Astrocyte of the cerebellum (primary cell): ENCODE data around the gene BRAT1.

Experiments used
- DNase-seq: peaks from one replicate; pipeline ENCODE4 v3.0.0-alpha.2; 2011; ENCODE audit warnings: low read depth
- H3K4me3 ChIP-seq: 2 replicates; pipeline ENCODE4 v1.5.1; 2011; ENCODE audit warnings: mild to moderate bottlenecking, low read depth, low read length, moderate library complexity
- CTCF ChIP-seq: IDR thresholded peaks from 2 replicates; pipeline ENCODE4 v1.5.1; 2012; ENCODE audit warnings: low read length, low read depth, moderate library complexity, mild to moderate bottlenecking; ENCODE audit errors: missing control alignments
- in situ Hi-C: cut with HindIII; loops from 2 replicates; pipeline ENCODE4 v1.10.0; 2017; ENCODE audit warnings: low sequenced_read_pairs

BRAT1 gene

GRCh38 chr7:2546776-2547586, 8.3 kb downstream of the BRAT1 start:
- DNase-seq = no peak
- in situ Hi-C loops = no loop called here
- no peak overlapping the region for H3K4me3 ChIP-seq
- no peak for TF ChIP-seq CTCF

- DNase-seq = no peak
- in situ Hi-C loops = no loop called here
- H3K4me3 ChIP-seq = no peak overlapping the region
- no peak for TF ChIP-seq CTCF
These were observed 9.4 kb downstream of the BRAT1 start for GRCh38 chr7:2545746-2546425.

GRCh38 chr7:2544541-2545188, 10.7 kb downstream of the BRAT1 start:
- no peak overlapping the region for H3K4me3 ChIP-seq
- in situ Hi-C loops = no loop called here
- no peak for DNase-seq
- TF ChIP-seq CTCF = no peak

- in situ Hi-C loops = no loop called here
- TF ChIP-seq CTCF = no peak
- DNase-seq = no peak
- H3K4me3 ChIP-seq = no peak overlapping the region
These were observed 12.1 kb downstream of the BRAT1 start for GRCh38 chr7:2542916-2543871.

- no peak for TF ChIP-seq CTCF
- DNase-seq = no peak
- in situ Hi-C loops = no loop called here
- H3K4me3 ChIP-seq = no peak overlapping the region
These were observed 13.1 kb downstream of the BRAT1 start for GRCh38 chr7:2542011-2542915.
